HEK293 (cell line): ENCODE results near the gene PIP4K2A.

Experiments
- SP2 ChIP-seq: fragments of 450-650 bp; formaldehyde crosslinking; IDR thresholded peaks from 2 replicates; pipeline ENCODE4 v1.5.1; 2016; ENCODE audit warnings: missing biosample characterization, missing genetic modification characterization
- ZNF501 ChIP-seq: fragments of 450-650 bp; formaldehyde crosslinking; IDR thresholded peaks from 2 replicates; pipeline ENCODE4 v1.5.1; 2016; ENCODE audit warnings: missing biosample characterization, missing genetic modification characterization
- ZNF707 ChIP-seq: fragments of 450-650 bp; formaldehyde crosslinking; IDR thresholded peaks from 2 replicates; pipeline ENCODE4 v1.5.1; 2016; ENCODE audit warnings: missing biosample characterization, missing genetic modification characterization
- TF ChIP-seq, protein P1 (sequence below): fragments of 450-650 bp; formaldehyde crosslinking; IDR thresholded peaks from 2 replicates; pipeline ENCODE4 v1.5.1; 2016; ENCODE audit warnings: missing biosample characterization, missing genetic modification characterization, low read depth
- TF ChIP-seq, protein P2 (sequence below): fragments of 450-650 bp; formaldehyde crosslinking; IDR thresholded peaks from 2 replicates; pipeline ENCODE4 v1.5.1; 2016; ENCODE audit warnings: missing biosample characterization, missing genetic modification characterization

GRCh38 chr10:22489467-22489866 is 224.9 kb downstream of the PIP4K2A start:
- TF ChIP-seq, protein P1, sequence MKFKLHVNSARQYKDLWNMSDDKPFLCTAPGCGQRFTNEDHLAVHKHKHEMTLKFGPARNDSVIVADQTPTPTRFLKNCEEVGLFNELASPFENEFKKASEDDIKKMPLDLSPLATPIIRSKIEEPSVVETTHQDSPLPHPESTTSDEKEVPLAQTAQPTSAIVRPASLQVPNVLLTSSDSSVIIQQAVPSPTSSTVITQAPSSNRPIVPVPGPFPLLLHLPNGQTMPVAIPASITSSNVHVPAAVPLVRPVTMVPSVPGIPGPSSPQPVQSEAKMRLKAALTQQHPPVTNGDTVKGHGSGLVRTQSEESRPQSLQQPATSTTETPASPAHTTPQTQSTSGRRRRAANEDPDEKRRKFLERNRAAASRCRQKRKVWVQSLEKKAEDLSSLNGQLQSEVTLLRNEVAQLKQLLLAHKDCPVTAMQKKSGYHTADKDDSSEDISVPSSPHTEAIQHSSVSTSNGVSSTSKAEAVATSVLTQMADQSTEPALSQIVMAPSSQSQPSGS, result no peak
- TF ChIP-seq, protein P2, sequence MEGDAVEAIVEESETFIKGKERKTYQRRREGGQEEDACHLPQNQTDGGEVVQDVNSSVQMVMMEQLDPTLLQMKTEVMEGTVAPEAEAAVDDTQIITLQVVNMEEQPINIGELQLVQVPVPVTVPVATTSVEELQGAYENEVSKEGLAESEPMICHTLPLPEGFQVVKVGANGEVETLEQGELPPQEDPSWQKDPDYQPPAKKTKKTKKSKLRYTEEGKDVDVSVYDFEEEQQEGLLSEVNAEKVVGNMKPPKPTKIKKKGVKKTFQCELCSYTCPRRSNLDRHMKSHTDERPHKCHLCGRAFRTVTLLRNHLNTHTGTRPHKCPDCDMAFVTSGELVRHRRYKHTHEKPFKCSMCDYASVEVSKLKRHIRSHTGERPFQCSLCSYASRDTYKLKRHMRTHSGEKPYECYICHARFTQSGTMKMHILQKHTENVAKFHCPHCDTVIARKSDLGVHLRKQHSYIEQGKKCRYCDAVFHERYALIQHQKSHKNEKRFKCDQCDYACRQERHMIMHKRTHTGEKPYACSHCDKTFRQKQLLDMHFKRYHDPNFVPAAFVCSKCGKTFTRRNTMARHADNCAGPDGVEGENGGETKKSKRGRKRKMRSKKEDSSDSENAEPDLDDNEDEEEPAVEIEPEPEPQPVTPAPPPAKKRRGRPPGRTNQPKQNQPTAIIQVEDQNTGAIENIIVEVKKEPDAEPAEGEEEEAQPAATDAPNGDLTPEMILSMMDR, result no peak
- TF ChIP-seq SP2 (no peak), ZNF501 (tag by site-specific recombination) (no peak), ZNF707 (tag by site-specific recombination) (no peak)
